Stimulated activated CD8-positive, alpha-beta memory T cell treated with anti-CD3 and anti-CD28 coated beads, Interleukin-15, amount 100 ng/mL, for 48 hours (primary cell): ENCODE data around the gene EMID1.
A peak's percentile ranks its signal among the peaks of the same experiment; 100 is the strongest.

ENCODE experiments used
- DNase-seq, 2 donors: peaks; one replicate each; pipeline ENCODE4 v3.0.0-alpha.2; 2020; ENCODE audit warnings: low read depth in 2 of 2

The EMID1 gene

DNA sequence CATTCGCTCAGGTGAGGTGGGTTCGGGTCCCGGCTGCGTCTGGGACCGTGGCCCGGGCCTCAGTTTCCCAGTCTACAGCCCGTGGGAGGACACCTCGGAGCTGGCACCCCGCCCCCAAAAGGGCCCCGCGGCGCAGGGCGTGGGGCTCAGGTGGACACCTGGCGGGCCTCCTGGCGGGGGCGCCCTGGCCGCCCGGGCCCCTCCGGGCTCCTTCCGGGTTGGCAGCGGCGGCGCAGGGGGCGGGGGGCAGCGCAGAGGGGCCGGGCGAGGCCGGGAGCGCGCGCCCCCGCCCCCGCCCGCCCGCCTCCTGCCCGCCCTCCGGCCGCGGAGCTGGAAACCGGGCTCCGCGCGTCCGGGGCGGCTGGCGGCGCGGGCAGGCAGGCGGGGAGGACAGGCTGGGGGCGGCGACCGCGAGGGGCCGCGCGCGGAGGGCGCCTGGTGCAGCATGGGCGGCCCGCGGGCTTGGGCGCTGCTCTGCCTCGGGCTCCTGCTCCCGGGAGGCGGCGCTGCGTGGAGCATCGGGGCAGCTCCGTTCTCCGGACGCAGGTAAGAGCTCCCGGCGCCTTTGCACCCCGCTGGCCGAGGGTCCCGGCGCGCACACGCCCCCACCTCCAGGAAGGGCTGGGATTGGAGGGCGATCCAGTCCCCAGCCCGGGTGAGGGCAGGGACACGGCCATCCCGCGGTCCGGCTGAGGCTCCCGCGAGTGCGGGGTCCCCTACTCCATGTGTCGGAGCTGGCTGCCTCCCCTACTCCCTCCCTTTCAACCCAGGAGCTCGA, at the start of gene EMID1:
EMID1 (plus strand) TSS at position 303 of the 778 bp plus-strand sequence; CDS start at position 446, 143 bp downstream.
- peak; percentile 5 to 14 for DNase-seq

DNA sequence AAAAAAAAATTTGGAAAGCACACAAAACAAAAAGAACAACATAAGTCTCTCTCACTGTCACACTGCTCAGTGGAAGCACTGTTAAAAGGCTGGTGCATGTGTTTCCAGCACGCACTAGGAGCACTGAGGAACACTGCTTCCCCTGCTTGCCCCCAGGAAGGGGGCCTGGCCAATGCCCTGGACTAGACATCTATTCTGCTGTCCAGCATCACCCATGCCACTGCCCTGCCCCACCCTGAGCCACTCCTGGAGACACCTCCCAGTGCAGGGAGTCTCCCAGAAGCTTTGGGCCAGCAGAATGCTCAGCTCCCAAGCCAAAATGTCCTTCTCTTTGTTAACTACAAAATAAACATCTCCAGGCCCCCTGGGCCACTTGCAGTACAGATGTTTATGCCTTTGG, 49.7 kb upstream of the EMID1 start:
- DNase-seq, result no peak

GRCh38 chr22:29156507-29156906, 49.2 kb upstream of the EMID1 start:
- no peak for DNase-seq

DNA sequence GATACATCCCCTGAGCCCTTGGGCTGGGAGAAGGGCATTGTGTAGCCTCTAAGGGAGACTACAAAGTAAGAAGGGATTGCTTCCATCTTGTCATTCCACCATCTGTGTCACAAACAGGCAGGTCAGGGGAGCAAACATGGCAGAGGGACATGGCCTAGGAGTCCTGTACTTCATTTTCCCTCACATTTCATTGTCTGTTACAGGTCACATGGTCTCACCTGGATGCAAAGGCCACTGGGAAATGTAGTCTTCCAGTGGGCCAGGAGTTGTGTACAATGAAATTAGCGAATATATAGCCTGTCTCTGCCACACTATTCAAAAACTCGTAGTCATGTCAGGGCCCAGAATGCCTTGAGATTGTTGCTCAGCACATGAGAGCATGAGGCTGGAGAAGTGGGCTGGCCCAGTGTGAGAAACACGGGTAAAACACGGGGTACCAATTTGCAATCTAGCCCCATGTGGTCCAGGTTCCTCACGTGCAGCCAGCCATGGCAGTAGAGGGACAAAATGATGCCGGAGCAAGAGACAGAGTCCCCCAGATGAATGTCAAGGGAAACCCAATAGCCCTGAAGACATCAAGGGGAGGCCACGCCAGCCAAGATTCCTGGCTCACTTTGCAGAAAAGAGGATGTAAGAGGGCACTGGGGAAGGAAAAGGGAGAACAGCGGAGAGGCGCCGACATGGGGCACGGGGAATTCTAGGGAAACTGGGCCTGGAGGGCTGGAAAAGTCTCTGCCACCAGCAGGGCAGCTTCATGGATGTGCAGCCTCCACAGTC, 47.7 kb upstream of the EMID1 start:
- no peak for DNase-seq

DNA sequence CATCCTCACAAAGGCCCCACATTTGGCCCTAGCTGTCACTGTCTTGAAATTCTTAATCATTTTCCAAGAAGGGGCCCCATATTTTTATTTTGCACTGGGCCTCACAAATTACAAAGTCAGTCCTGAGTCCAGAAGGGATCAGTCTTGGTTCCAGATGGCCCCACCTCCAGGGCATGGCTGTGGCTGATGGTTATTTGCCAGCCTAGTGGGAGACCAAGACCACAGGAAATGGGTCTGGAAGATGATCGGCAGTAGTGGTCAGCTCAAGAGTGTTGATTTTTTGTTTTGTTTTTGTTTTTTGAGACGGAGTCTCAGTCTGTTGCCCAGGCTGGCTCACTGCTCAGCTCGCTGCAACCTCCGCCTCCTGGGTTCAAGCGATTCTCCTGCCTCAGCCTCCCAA, 47.1 kb upstream of the EMID1 start:
- DNase-seq, result no peak

- no peak for DNase-seq
Measured at GRCh38 chr22:29163808-29164207, 41.9 kb upstream of the EMID1 start.

DNA sequence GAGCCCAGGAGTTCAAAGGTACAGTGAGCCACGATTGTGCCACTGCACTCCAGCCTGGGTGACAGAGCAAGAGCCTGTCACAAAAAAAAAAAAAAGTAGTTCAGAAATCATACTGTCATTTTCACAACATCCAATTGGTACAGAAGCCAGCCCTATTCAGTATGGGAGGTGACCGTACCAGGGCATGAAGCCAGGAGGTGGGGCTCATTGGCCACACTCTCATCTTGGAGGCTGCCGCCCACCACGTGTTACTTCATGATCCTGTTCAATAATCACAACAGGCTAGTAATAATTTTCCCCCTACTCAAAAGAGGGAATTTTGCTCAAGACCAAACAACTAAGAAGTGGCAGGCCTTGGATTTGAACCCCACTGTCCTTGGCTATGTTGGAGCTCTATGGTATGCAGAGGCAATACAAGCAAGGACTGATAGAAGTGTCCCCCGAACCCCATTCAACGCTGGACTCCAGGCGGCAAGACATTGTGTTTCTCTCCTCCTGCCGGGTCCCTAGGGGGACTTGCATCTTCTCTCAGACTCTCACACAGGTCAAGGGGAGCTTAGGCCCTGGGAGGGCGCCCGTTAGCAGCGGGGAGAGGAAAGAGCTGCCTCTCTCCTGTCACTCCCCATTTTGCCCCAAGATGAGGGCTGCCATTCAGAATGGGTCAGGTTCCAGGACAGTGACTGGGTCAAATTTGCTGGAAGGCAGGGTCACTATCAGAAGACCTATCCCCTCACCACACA, 40.2 kb upstream of the EMID1 start:
- DNase-seq, result no peak

DNA sequence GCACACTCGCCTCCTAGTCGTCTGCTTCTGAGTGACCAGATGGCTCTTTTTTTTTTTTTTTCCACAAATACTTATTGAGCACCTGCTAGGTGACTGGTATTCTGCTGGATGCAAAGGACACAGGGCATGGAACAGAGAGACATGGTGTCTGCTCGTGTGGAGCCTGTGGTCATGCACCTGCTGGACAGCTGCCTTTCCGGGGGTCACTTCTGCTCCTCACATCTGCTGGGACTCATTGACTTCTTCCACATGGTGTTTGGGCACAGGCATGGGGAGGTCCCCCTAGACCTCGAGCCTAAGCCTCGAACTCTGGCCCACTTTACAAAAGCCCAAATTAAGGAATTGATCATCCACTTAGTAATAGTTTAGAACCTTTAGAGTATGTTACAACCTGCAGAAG, 39.5 kb upstream of the EMID1 start:
- no peak for DNase-seq

- peak; percentile 67 to 70 for DNase-seq
Measured at GRCh38 chr22:29167032-29167911, 38.4 kb upstream of the EMID1 start.

- DNase-seq, result no peak
Measured at GRCh38 chr22:29171721-29172120, 34.0 kb upstream of the EMID1 start.

GRCh38 chr22:29172216-29172615, 33.5 kb upstream of the EMID1 start:
- no peak for DNase-seq

GRCh38 chr22:29175312-29175835, 30.3 kb upstream of the EMID1 start:
- DNase-seq, result no peak

DNA sequence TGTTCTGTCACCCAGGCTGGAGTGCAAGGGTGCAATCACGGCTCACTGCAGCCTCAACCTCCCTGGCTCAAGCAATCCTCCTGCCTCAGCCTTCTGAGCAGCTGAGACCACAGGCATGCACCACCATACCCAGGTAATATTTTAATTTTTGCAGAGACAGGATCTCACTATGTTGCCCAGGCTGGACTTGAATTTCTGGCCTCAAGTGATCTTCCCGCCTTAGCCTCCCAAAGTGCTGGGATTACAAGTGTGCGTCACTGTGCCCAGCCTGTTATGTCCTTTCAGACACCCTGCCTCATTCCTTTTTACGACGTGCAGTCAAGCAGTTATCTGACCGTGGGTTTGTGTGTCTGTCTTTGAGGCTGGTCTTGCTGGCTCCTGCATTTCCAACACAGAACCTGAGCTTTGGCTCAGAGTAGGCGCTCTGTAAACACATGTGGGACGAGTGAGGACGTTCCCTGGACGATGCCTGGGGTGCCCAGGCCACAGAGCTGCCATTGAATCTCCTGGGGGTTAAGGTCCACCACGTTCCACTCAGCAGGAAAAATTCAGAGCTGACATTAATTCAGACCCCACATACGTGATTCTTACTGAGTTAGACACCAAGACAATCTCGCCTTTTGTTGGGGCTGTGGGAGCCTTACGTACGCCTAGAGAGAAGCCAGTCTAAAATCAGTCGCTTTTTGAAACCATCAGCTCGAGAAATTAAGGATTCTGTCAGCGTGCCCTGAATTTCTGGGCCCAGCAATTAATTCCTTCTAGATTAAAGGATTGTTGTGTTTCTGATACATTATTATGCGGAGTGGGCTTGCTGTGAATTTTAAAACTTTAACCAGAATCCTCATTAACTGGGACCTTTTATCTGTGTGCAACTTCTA, 21.5 kb upstream of the EMID1 start:
- no peak for DNase-seq

DNA sequence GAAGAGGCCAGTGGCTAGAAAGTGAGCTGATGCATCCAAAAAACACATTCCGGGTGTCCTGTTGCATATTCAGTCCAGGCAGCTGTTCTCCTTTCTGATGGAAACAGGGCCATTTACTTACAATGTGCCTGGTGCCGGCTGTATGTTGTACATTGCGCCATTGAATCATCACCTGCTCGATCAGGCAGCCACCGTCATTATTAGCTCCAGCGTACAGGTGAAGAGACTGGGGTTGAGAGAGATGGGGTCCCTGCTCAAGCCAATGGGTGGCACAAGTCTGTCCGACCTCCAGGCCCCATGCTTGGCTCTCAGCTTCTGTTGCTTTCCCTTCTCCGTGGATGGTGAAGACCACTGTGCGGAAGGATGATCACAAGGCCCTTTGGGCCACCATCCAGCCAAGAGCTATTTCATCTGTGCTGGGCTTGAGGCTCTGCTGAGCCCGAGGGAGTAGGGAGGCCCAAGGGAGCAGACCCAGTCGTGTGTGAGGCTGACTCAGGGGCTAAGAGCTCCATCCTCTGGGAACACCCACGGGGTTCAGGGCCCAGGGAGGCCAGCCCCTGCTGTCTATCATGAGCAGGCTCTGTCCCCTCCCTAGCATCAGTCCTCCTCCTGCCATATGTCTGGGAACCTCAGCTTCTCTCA, 20.7 kb upstream of the EMID1 start:
- no peak for DNase-seq

GRCh38 chr22:29186302-29186701, 19.4 kb upstream of the EMID1 start:
- DNase-seq, result no peak

- no peak for DNase-seq
Measured at GRCh38 chr22:29187831-29188230, 17.9 kb upstream of the EMID1 start.

GRCh38 chr22:29190051-29190450, 15.6 kb upstream of the EMID1 start:
- DNase-seq, result no peak

DNA sequence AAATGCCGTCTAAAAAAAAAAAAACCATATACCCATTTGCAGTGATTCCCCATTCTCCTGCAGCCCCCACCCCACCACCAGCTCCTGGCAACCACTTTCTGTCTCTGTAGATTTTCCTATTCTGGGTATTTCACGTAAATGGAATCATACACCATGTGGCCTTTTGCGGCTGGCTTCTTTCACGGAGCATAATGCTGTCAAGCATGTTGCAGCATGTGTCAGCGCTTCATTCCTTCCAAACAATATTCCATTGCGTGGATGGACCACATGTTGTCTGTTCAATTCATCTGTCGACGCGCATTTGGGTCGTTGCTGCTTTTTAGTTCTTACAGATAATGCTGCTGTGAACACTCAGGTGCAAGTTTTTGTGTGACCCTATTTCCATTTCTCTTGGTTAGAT, 14.8 kb upstream of the EMID1 start:
- no peak for DNase-seq

GRCh38 chr22:29193021-29193420, 12.7 kb upstream of the EMID1 start:
- no peak for DNase-seq

DNA sequence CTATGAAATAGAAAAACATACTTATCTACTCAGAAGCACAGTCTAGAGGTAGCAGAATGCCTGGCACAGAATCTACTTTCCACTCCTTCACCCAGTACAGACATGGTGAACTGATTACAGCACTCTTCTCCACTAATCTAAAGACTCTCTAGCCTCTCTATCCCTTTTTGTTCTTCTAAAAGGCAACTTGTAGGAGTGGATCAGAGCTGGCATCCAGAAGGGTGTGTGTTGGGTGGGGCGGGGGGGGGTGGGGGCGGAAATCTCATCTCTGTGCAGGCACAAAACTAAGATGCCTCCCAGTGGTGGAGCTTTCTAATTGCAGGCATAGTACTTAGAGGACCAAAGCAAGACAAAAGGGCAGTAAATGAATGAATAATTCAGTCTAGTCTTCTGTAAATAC, 11.5 kb upstream of the EMID1 start:
- no peak for DNase-seq
